Neural progenitor cell (in vitro differentiated cells): ENCODE results near the gene GRAP. TPM values are rescaled to one million over a fixed set of nuclear protein-coding genes. Genes with fewer than 3 reads are reported as not detected.

Experiments used
- DNase-seq: peaks from one replicate; pipeline ENCODE4 v3.0.0-alpha.2; 2016; ENCODE audit warnings: low spot score
- H2AFZ ChIP-seq: fragments of 200-600 bp; sonication (generic); replicated peaks from 2 replicates; pipeline ENCODE4 v1.6.1; 2016; ENCODE audit warnings: antibody characterized with exemption
- H3F3A ChIP-seq: fragments of 200-600 bp; sonication (generic); 2 replicates; pipeline ENCODE4 v1.6.1; 2016; ENCODE audit warnings: antibody characterized with exemption, low read depth
- H3K27ac ChIP-seq: fragments of 200-600 bp; sonication (generic); 2 replicates; pipeline ENCODE4 v1.5.1; 2016; ENCODE audit warnings: mild to moderate bottlenecking
- H3K27me3 ChIP-seq: fragments of 200-600 bp; sonication (generic); 2 replicates; pipeline ENCODE4 v1.6.1; 2016; ENCODE audit warnings: mild to moderate bottlenecking, moderate library complexity
- H3K36me3 ChIP-seq: fragments of 200-600 bp; sonication (generic); 2 replicates; pipeline ENCODE4 v1.5.1; 2016
- H3K4me1 ChIP-seq: fragments of 200-600 bp; sonication (generic); 2 replicates; pipeline ENCODE4 v1.6.1; 2016; ENCODE audit warnings: mixed run types
- H3K4me2 ChIP-seq: fragments of 200-600 bp; sonication (generic); 2 replicates; pipeline ENCODE4 v1.6.1; 2016
- H3K4me3 ChIP-seq: fragments of 200-600 bp; sonication (generic); 2 replicates; pipeline ENCODE4 v1.5.1; 2016
- H3K79me2 ChIP-seq: fragments of 200-600 bp; sonication (generic); 2 replicates; pipeline ENCODE4 v1.6.1; 2016; ENCODE audit warnings: low read depth
- H3K9ac ChIP-seq: fragments of 200-600 bp; sonication (generic); 2 replicates; pipeline ENCODE4 v1.6.1; 2016
- H3K9me3 ChIP-seq: fragments of 200-600 bp; sonication (generic); 2 replicates; pipeline ENCODE4 v1.5.1; 2016; ENCODE audit warnings: low read depth
- H4K20me1 ChIP-seq: fragments of 200-600 bp; sonication (generic); 2 replicates; pipeline ENCODE4 v1.6.1; 2016; ENCODE audit warnings: low read depth
- H3K27ac Mint-ChIP-seq: 3 replicates; pipeline ENCODE4 v1.8.0; 2021; ENCODE audit warnings: mixed read lengths
- H3K27me3 Mint-ChIP-seq: 2 replicates; pipeline ENCODE4 v1.8.0; 2022; ENCODE audit warnings: low read depth, mild to moderate bottlenecking, inconsistent platforms, moderate library complexity, mixed read lengths; ENCODE audit not compliant: insufficient read depth
- H3K36me3 Mint-ChIP-seq: 3 replicates; pipeline ENCODE4 v1.8.0; 2021; ENCODE audit warnings: mixed read lengths
- H3K4me1 Mint-ChIP-seq: 3 replicates; pipeline ENCODE4 v1.8.0; 2021; ENCODE audit warnings: mixed read lengths
- H3K4me3 Mint-ChIP-seq: 3 replicates; pipeline ENCODE4 v1.8.0; 2021; ENCODE audit warnings: mild to moderate bottlenecking, moderate library complexity, mixed read lengths
- H3K9me3 Mint-ChIP-seq: 3 replicates; pipeline ENCODE4 v1.8.0; 2020; ENCODE audit warnings: mixed read lengths
- EZH2 ChIP-seq: fragments of 200-600 bp; sonication (generic); IDR thresholded peaks from 2 replicates; pipeline ENCODE4 v1.6.1; 2017; ENCODE audit warnings: antibody characterized with exemption, mild to moderate bottlenecking, moderate library complexity
- EZH2phosphoT487 ChIP-seq: fragments of 200-600 bp; sonication (generic); IDR thresholded peaks from 2 replicates; pipeline ENCODE4 v1.6.1; 2017; ENCODE audit warnings: antibody characterized with exemption
- total RNA-seq: library from RNA; depleted of rRNA; stranded (reverse); fragments of >200 nt; gene quantifications from 2 replicates; pipeline ENCODE4 v1.2.3, GENCODE V29; 2015; ENCODE audit warnings: low replicate concordance
- TF ChIP-seq, protein P1 (sequence below): fragments of 200-600 bp; sonication (generic); IDR thresholded peaks from 2 replicates; pipeline ENCODE4 v1.5.1; 2017; ENCODE audit warnings: antibody characterized with exemption, mild to moderate bottlenecking

GRAP gene
- total RNA-seq, 1 donor from 2014 or later: not detected

DNA sequence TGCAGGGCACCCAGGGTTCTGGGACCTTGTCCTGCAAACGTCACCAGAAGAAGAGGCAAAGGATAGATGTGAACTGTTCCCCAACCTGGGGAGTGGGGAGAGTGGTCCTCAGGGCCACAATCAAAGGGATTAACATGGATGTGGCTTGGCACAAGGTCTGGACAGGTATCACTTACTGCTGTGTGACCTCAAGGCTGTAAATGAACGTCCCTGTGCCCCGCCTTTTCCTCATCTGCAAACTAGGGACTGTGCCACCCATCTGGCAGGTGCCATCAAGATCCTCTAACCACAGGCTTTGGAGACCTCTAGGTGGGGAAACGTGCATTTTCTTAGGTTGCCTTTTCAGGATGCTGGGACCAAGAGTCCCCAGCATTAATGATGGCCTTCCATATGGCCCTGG lies 69.7 kb downstream of the GRAP start:
- no peak overlapping the region for H3K4me2 ChIP-seq

DNA sequence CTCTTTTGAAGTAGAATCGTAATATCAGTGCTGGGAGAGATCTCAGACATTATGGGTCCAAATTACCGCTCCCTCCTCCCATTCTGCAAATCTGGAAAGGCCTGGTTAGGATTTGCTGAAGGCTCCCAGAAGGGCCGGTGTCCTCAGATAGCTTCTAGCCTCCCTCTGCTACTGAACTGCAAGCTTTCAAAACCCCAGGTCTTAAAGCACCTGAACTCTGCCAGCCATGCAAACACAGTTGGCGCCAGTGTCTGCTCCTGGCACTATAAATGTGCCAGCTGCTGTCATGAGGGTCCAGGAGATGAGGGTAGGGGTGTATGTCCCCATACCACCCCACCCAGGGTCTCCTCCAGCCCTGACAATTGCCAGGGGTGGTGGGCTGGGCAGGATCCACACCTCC lies 70.6 kb downstream of the GRAP start:
- Histone ChIP-seq H3K4me3 (no peak overlapping the region), H3K4me2 (no peak overlapping the region), H3K27ac (no peak overlapping the region), H2AFZ (no peak overlapping the region), H4K20me1 (peaks cover 13% of the 10 kb centered on the region), H3K9me3 (no peaks in the 10 kb centered on the region), H3K36me3 (no peaks in the 10 kb centered on the region), H3F3A (no peaks in the 10 kb centered on the region), H3K79me2 (no peaks in the 10 kb centered on the region), H3K27me3 (no peaks in the 10 kb centered on the region), H3K4me1 (peaks cover 4% of the 10 kb centered on the region), H3K9ac (no peak overlapping the region)
- Mint-ChIP-seq H3K27ac (no peak overlapping the region), H3K4me1 (peaks cover 14% of the 10 kb centered on the region), H3K4me3 (no peak overlapping the region), H3K27me3 (peaks cover 2% of the 10 kb centered on the region), H3K9me3 (no peaks in the 10 kb centered on the region), H3K36me3 (no peaks in the 10 kb centered on the region)
- TF ChIP-seq EZH2phosphoT487 (no peak), EZH2 (no peak)
- TF ChIP-seq, protein P1, sequence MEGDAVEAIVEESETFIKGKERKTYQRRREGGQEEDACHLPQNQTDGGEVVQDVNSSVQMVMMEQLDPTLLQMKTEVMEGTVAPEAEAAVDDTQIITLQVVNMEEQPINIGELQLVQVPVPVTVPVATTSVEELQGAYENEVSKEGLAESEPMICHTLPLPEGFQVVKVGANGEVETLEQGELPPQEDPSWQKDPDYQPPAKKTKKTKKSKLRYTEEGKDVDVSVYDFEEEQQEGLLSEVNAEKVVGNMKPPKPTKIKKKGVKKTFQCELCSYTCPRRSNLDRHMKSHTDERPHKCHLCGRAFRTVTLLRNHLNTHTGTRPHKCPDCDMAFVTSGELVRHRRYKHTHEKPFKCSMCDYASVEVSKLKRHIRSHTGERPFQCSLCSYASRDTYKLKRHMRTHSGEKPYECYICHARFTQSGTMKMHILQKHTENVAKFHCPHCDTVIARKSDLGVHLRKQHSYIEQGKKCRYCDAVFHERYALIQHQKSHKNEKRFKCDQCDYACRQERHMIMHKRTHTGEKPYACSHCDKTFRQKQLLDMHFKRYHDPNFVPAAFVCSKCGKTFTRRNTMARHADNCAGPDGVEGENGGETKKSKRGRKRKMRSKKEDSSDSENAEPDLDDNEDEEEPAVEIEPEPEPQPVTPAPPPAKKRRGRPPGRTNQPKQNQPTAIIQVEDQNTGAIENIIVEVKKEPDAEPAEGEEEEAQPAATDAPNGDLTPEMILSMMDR: no peak
- no peak for DNase-seq

More for the DNA sequence above, 69.7 kb downstream of the GRAP start:
- Histone ChIP-seq H3K4me1 (peaks cover 12% of the 10 kb centered on the region), H3K4me3 (no peak overlapping the region), H3K27me3 (no peaks in the 10 kb centered on the region), H3K79me2 (no peaks in the 10 kb centered on the region), H3K27ac (no peak overlapping the region), H3F3A (no peaks in the 10 kb centered on the region), H3K9me3 (no peaks in the 10 kb centered on the region), H2AFZ (no peak overlapping the region), H3K9ac (no peak overlapping the region), H4K20me1 (peaks cover 21% of the 10 kb centered on the region), H3K36me3 (no peaks in the 10 kb centered on the region)
- Mint-ChIP-seq H3K4me3 (no peak overlapping the region), H3K27ac (no peak overlapping the region), H3K9me3 (no peaks in the 10 kb centered on the region), H3K27me3 (peaks cover 2% of the 10 kb centered on the region), H3K36me3 (no peaks in the 10 kb centered on the region), H3K4me1 (peaks cover 21% of the 10 kb centered on the region)
- TF ChIP-seq, protein P1: no peak
- TF ChIP-seq EZH2: no peak
- TF ChIP-seq EZH2phosphoT487: no peak
- no peak for DNase-seq

DNA sequence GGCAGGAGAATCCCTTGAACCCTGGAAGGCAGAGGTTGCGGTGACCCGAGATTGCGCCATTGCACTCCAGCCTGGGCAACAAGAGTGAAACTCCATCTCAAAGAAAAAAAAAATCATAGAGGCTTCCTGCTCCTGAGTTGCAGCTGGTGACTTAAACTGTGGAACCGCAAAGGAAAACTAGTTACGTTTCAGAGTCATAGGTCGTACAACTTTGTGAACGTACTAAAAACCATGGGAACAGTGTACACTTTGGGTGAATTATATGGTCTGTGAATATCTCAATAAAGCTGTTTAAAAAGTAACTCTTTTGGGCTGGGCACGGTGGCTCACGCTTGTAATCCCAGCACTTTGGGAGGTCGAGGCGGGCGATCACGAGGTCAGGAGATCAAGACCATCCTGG lies 71.2 kb downstream of the GRAP start:
- H3K27ac Mint-ChIP-seq: no peak overlapping the region
- H3K9me3 Mint-ChIP-seq: no peaks in the 10 kb centered on the region
- Histone ChIP-seq H3K27me3 (no peaks in the 10 kb centered on the region), H3K9me3 (no peaks in the 10 kb centered on the region), H3K4me2 (no peak overlapping the region), H2AFZ (no peak overlapping the region), H4K20me1 (peaks cover 10% of the 10 kb centered on the region), H3K4me3 (no peak overlapping the region), H3K4me1 (no peaks in the 10 kb centered on the region), H3K36me3 (no peaks in the 10 kb centered on the region), H3K27ac (no peak overlapping the region), H3F3A (no peaks in the 10 kb centered on the region), H3K79me2 (no peaks in the 10 kb centered on the region), H3K9ac (no peak overlapping the region)
- peaks cover 2% of the 10 kb centered on the region for H3K27me3 Mint-ChIP-seq
- no peaks in the 10 kb centered on the region for H3K36me3 Mint-ChIP-seq
- H3K4me1 Mint-ChIP-seq: peaks cover 9% of the 10 kb centered on the region
- no peak overlapping the region for H3K4me3 Mint-ChIP-seq
- TF ChIP-seq EZH2phosphoT487: no peak
- TF ChIP-seq, protein P1: no peak
- TF ChIP-seq EZH2: no peak
- no peak for DNase-seq
